Amniotic stem cell (primary cell): ENCODE data around the gene RACGAP1.
"Not testable (repeated sequence)": the region's sequence is repeated elsewhere in the genome, so short reads cannot be mapped to it uniquely, and the experiment has no call there.

Experiments
- DNase-seq: peaks from one replicate; lab custom pipeline; 2025; lab: John Stamatoyannopoulos, UW

The RACGAP1 gene

GRCh38 chr12:49986476-49986875 is 38.8 kb downstream of the RACGAP1 start:
- DNase-seq: not testable (repeated sequence)

GRCh38 chr12:49985981-49986380 is 39.3 kb downstream of the RACGAP1 start:
- no peak for DNase-seq

- DNase-seq: no peak
Measured at GRCh38 chr12:49984476-49985359, 40.6 kb downstream of the RACGAP1 start.

GRCh38 chr12:49983892-49984291 is 41.4 kb downstream of the RACGAP1 start:
- peak; percentile 61 for DNase-seq

GRCh38 chr12:49982246-49983087 is 42.8 kb downstream of the RACGAP1 start:
- DNase-seq: no peak

- DNase-seq: no peak
Measured at GRCh38 chr12:49980501-49981349, 44.6 kb downstream of the RACGAP1 start.

- no peak for DNase-seq
Measured at GRCh38 chr12:49979791-49980190, 45.5 kb downstream of the RACGAP1 start.

- no peak for DNase-seq
Measured at GRCh38 chr12:49979016-49979586, 46.2 kb downstream of the RACGAP1 start.

GRCh38 chr12:49978125-49978524 is 47.2 kb downstream of the RACGAP1 start:
- DNase-seq: no peak

- no peak for DNase-seq
Measured at GRCh38 chr12:49976557-49976956, 48.7 kb downstream of the RACGAP1 start.

GRCh38 chr12:49975318-49975761 is 50.0 kb downstream of the RACGAP1 start:
- no peak for DNase-seq

- DNase-seq: no peak
Measured at GRCh38 chr12:49974677-49975317, 50.5 kb downstream of the RACGAP1 start.

GRCh38 chr12:49974231-49974675 is 51.0 kb downstream of the RACGAP1 start:
- DNase-seq: peak; percentile 48

- no peak for DNase-seq
Measured at GRCh38 chr12:49973361-49973830, 51.9 kb downstream of the RACGAP1 start.

GRCh38 chr12:49972641-49973360 is 52.5 kb downstream of the RACGAP1 start, which contains the start of gene AQP6:
AQP6 (plus strand) TSS chr12:49972947; CDS start chr12:49973174, 227 bp downstream.
- no peak for DNase-seq

- DNase-seq: no peak
Measured at GRCh38 chr12:49972129-49972528, 53.2 kb downstream of the RACGAP1 start.

- no peak for DNase-seq
Measured at GRCh38 chr12:49971141-49971540, 54.2 kb downstream of the RACGAP1 start.

- DNase-seq: no peak
Measured at GRCh38 chr12:49970658-49971057, 54.6 kb downstream of the RACGAP1 start.

- no peak for DNase-seq
Measured at GRCh38 chr12:49969651-49970429, 55.5 kb downstream of the RACGAP1 start.
